Nephron (organoid): ENCODE data around the gene KRTAP10-11.
"Not testable (repeated sequence)": the region's sequence is repeated elsewhere in the genome, so short reads cannot be mapped to it uniquely, and the experiment has no call there.

ENCODE experiments used
- H3K27ac Mint-ChIP-seq, 3 experiments: 2 replicates each; pipeline ENCODE4 v1.8.0; 2020; ENCODE audit warnings: mixed read lengths in 3 of 3, mild to moderate bottlenecking in 2 of 3, moderate library complexity in 1 of 3
- H3K27me3 Mint-ChIP-seq: 2 replicates; pipeline ENCODE4 v1.8.0; 2021; ENCODE audit warnings: low read depth, mild to moderate bottlenecking, moderate library complexity, mixed read lengths
- H3K36me3 Mint-ChIP-seq: 2 replicates; pipeline ENCODE4 v1.8.0; 2020; ENCODE audit warnings: low read depth, mixed read lengths
- H3K4me1 Mint-ChIP-seq: 2 replicates; pipeline ENCODE4 v1.8.0; 2020; ENCODE audit warnings: mixed read lengths
- H3K4me3 Mint-ChIP-seq, 3 experiments: 2 replicates each; pipeline ENCODE4 v1.8.0; 2020; ENCODE audit warnings: mild to moderate bottlenecking in 3 of 3, mixed read lengths in 3 of 3, moderate library complexity in 2 of 3
- H3K9me3 Mint-ChIP-seq: 2 replicates; pipeline ENCODE4 v1.8.0; 2020; ENCODE audit warnings: mixed read lengths
- CTCF ChIP-seq, 3 experiments: fragments of 200-600 bp; sonication (generic); IDR thresholded peaks; one replicate each; pipeline ENCODE4 v1.5.0; 2021; ENCODE audit warnings: antibody characterized with exemption in 3 of 3; ENCODE audit not compliant: unreplicated experiment in 3 of 3

The KRTAP10-11 gene

GRCh38 chr21:44618909-44619308 is 27.3 kb upstream of the KRTAP10-11 start:
- Mint-ChIP-seq H3K27ac (no peak overlapping the region), H3K4me1 (no peaks in the 10 kb centered on the region), H3K36me3 (peaks cover 10% of the 10 kb centered on the region), H3K27me3 (peaks cover 11% of the 10 kb centered on the region), H3K9me3 (peaks cover 43% of the 10 kb centered on the region), H3K4me3 (no peak overlapping the region)
- TF ChIP-seq CTCF (IDR thresholded peaks at IDR 0.05; ENCODE audit: unreplicated experiment in 3 of 3): no peak

GRCh38 chr21:44619886-44620285 is 26.3 kb upstream of the KRTAP10-11 start:
- Mint-ChIP-seq H3K4me1 (no peaks in the 10 kb centered on the region), H3K27me3 (peaks cover 11% of the 10 kb centered on the region), H3K9me3 (peaks cover 53% of the 10 kb centered on the region), H3K27ac (no peak overlapping the region), H3K4me3 (no peak overlapping the region), H3K36me3 (peaks cover 18% of the 10 kb centered on the region)
- TF ChIP-seq CTCF (IDR thresholded peaks at IDR 0.05; ENCODE audit: unreplicated experiment in 3 of 3): no peak

- peaks cover 55% of the 10 kb centered on the region for H3K9me3 Mint-ChIP-seq
- peaks cover 18% of the 10 kb centered on the region for H3K36me3 Mint-ChIP-seq
- H3K27me3 Mint-ChIP-seq: peaks cover 12% of the 10 kb centered on the region
- H3K27ac Mint-ChIP-seq: no peak overlapping the region
- TF ChIP-seq CTCF (IDR thresholded peaks at IDR 0.05; ENCODE audit: unreplicated experiment in 3 of 3): no peak
- H3K4me3 Mint-ChIP-seq: no peak overlapping the region
- no peaks in the 10 kb centered on the region for H3K4me1 Mint-ChIP-seq
These were observed 22.6 kb upstream of the KRTAP10-11 start for GRCh38 chr21:44623575-44623974.

- peaks cover 44% of the 10 kb centered on the region for H3K9me3 Mint-ChIP-seq
- peaks cover 23% of the 10 kb centered on the region for H3K36me3 Mint-ChIP-seq
- no peaks in the 10 kb centered on the region for H3K4me1 Mint-ChIP-seq
- H3K4me3 Mint-ChIP-seq: no peak overlapping the region
- peaks cover 18% of the 10 kb centered on the region for H3K27me3 Mint-ChIP-seq
- TF ChIP-seq CTCF (IDR thresholded peaks at IDR 0.05; ENCODE audit: unreplicated experiment in 3 of 3): no peak
- no peak overlapping the region for H3K27ac Mint-ChIP-seq
These were observed 20.5 kb upstream of the KRTAP10-11 start for GRCh38 chr21:44625756-44626155.

- H3K36me3 Mint-ChIP-seq: peaks cover 26% of the 10 kb centered on the region
- TF ChIP-seq CTCF (IDR thresholded peaks at IDR 0.05; ENCODE audit: unreplicated experiment in 3 of 3): no peak
- no peak overlapping the region for H3K4me3 Mint-ChIP-seq
- H3K27ac Mint-ChIP-seq: no peak overlapping the region
- H3K27me3 Mint-ChIP-seq: peaks cover 21% of the 10 kb centered on the region
- peaks cover 47% of the 10 kb centered on the region for H3K9me3 Mint-ChIP-seq
- H3K4me1 Mint-ChIP-seq: no peaks in the 10 kb centered on the region
These were observed 20.0 kb upstream of the KRTAP10-11 start for GRCh38 chr21:44626262-44626661.

GRCh38 chr21:44626673-44627143 is 19.5 kb upstream of the KRTAP10-11 start, which contains the start of gene KRTAP10-9:
Gene KRTAP10-9 (plus strand): TSS chr21:44627093. CDS start chr21:44627172, 79 bp downstream.
- peaks cover 26% of the 10 kb centered on the region for H3K36me3 Mint-ChIP-seq
- no peak within 1 kb of the TSS for H3K27ac Mint-ChIP-seq

GRCh38 chr21:44627181-44627822 is 18.9 kb upstream of the KRTAP10-11 start:
- Mint-ChIP-seq H3K27me3 (peaks cover 21% of the 10 kb centered on the region), H3K9me3 (peaks cover 51% of the 10 kb centered on the region), H3K36me3 (peaks cover 26% of the 10 kb centered on the region)
- H3K4me1 Mint-ChIP-seq, H3K4me3 Mint-ChIP-seq, H3K27ac Mint-ChIP-seq: not testable (repeated sequence)

More at GRCh38 chr21:44626673-44627143, 19.5 kb upstream of the KRTAP10-11 start, which contains the start of gene KRTAP10-9:
- Mint-ChIP-seq H3K4me1 (no peaks in the 10 kb centered on the region), H3K9me3 (peaks cover 49% of the 10 kb centered on the region), H3K27me3 (peaks cover 21% of the 10 kb centered on the region), H3K4me3 (no peak within 1 kb of the TSS)
- TF ChIP-seq CTCF (IDR thresholded peaks at IDR 0.05; ENCODE audit: unreplicated experiment in 3 of 3): no peak

GRCh38 chr21:44627831-44628233 is 18.4 kb upstream of the KRTAP10-11 start:
- peaks cover 49% of the 10 kb centered on the region for H3K9me3 Mint-ChIP-seq

More at GRCh38 chr21:44627831-44628233, 18.4 kb upstream of the KRTAP10-11 start:
- H3K27ac Mint-ChIP-seq, H3K4me1 Mint-ChIP-seq, H3K4me3 Mint-ChIP-seq: not testable (repeated sequence)
- peaks cover 21% of the 10 kb centered on the region for H3K27me3 Mint-ChIP-seq
- H3K36me3 Mint-ChIP-seq: peaks cover 26% of the 10 kb centered on the region
